Measurements from ENCODE around the gene TRAPPC5.

Gene TRAPPC5

GRCh38 chr19:7685546-7686445 is 5.2 kb downstream of the TRAPPC5 start:
- no peak for TF ChIP-seq CTCF (IDR thresholded peaks at IDR 0.05; ENCODE audit: low read depth, low read length)
- H3K4me3 ChIP-seq (ENCODE audit: low read depth, low read length): no peak overlapping the region

- TF ChIP-seq CTCF (IDR thresholded peaks at IDR 0.05; ENCODE audit: low read depth, low read length): no peak
Measured at GRCh38 chr19:7687177-7687576, 6.5 kb downstream of the TRAPPC5 start.

GRCh38 chr19:7689165-7689564 is 8.5 kb downstream of the TRAPPC5 start:
- H3K4me3 ChIP-seq (ENCODE audit: low read depth, low read length): no peak overlapping the region
- TF ChIP-seq CTCF (IDR thresholded peaks at IDR 0.05; ENCODE audit: low read depth, low read length): no peak

More at GRCh38 chr19:7687177-7687576, 6.5 kb downstream of the TRAPPC5 start:
- H3K4me3 ChIP-seq (ENCODE audit: low read depth, low read length): no peak overlapping the region

GRCh38 chr19:7690779-7691258 is 10.2 kb downstream of the TRAPPC5 start:
- no peak for TF ChIP-seq CTCF (IDR thresholded peaks at IDR 0.05; ENCODE audit: low read depth, low read length)
- H3K4me3 ChIP-seq (ENCODE audit: low read depth, low read length): no peak overlapping the region

- H3K4me3 ChIP-seq (ENCODE audit: low read depth, low read length): no peak overlapping the region
- TF ChIP-seq CTCF (IDR thresholded peaks at IDR 0.05; ENCODE audit: low read depth, low read length): no peak
Measured at GRCh38 chr19:7691497-7691896, 10.9 kb downstream of the TRAPPC5 start.

GRCh38 chr19:7692417-7693088 is 11.9 kb downstream of the TRAPPC5 start:
- no peak overlapping the region for H3K4me3 ChIP-seq (ENCODE audit: low read depth, low read length)

More at GRCh38 chr19:7692417-7693088, 11.9 kb downstream of the TRAPPC5 start:
- TF ChIP-seq CTCF (IDR thresholded peaks at IDR 0.05; ENCODE audit: low read depth, low read length): no peak
